ENCODE results near the gene GABRG3. TPM values are rescaled to one million over a fixed set of nuclear protein-coding genes. Genes with fewer than 3 reads are reported as not detected.

GABRG3 gene
- total and polyA plus RNA-seq, 10 of the 15 experiments (the other 5 are each of a cell fraction or from before 2014, with no cell fraction given) = 0.15 TPM; not detected in 9

GRCh38 chr15:27585041-27585640 lies 614.2 kb downstream of the GABRG3 start:
- POLR2A ChIA-PET = no interaction called here
- DNase-seq (ENCODE audit: low read depth, low spot score) (no peak), FAIRE-seq (no peak), ATAC-seq (no peak)
- H3K79me2 ChIP-seq (ENCODE audit: control insufficient read depth, insufficient read depth, low read length) = no peaks in the 10 kb centered on the region
- SMC1A ChIA-PET (ENCODE audit: uncharacterized antibody, unreplicated experiment) = no interaction called here
- CTCF ChIA-PET = no interaction called here
- no peaks in the 10 kb centered on the region; the same call in 2 of the 3 replicates for H3K9me3 ChIP-seq (replicated peaks; ENCODE audit: control insufficient read depth, insufficient read depth, low read length)
- intact Hi-C loops (cut with micrococcal nuclease; ENCODE audit: unreplicated experiment) = no loop called here
- in situ Hi-C loops (cut with MboI) = no loop called here
- H2AFZ ChIP-seq (ENCODE audit: control insufficient read depth, low read depth, low read length) = no peak overlapping the region
- H3K36me3 ChIP-seq (ENCODE audit: control insufficient read depth in 2 of 2, insufficient read depth in 2 of 2, low read length in 1 of 2) = no peaks in the 10 kb centered on the region
- RAD21 ChIA-PET (ENCODE audit: unreplicated experiment) = no interaction called here
- no peak overlapping the region for H3K27ac ChIP-seq (ENCODE audit: control insufficient read depth, insufficient read depth)
- WGBS (ENCODE audit: insufficient coverage, insufficient replicate concordance, low lambda C conversion rate, missing lambda C conversion rate) = 13% methylated on average over 6 of the region's 6 CpGs
- H3K4me1 ChIP-seq (ENCODE audit: control insufficient read depth, insufficient read depth, low read length) = no peaks in the 10 kb centered on the region
- no peak overlapping the region for H3K4me3 ChIP-seq
- H3K9ac ChIP-seq (ENCODE audit: control insufficient read depth, insufficient read depth, low read length) = no peak overlapping the region
- BruUV-seq (replicated peaks) = no TSS peak
- TF ChIP-seq KLF5 (IDR thresholded peaks at IDR 0.05; ENCODE audit: partially characterized antibody) = no peak
- TF ChIP-seq NFXL1 (IDR thresholded peaks at IDR 0.05; ENCODE audit: borderline replicate concordance) = no peak
- no peaks in the 10 kb centered on the region for H4K20me1 ChIP-seq (ENCODE audit: control insufficient read depth, insufficient read depth)
- no peak overlapping the region for H3K4me2 ChIP-seq (ENCODE audit: control insufficient read depth, insufficient read depth)
- H3K27me3 ChIP-seq (replicated peaks in 1 of 2; ENCODE audit: control insufficient read depth in 2 of 2, insufficient read depth in 2 of 2, low read length in 1 of 2) = no peaks in the 10 kb centered on the region

- Histone ChIP-seq H3K4me2 (ENCODE audit: control insufficient read depth, insufficient read depth) (no peak overlapping the region), H3K27me3 (replicated peaks in 1 of 2; ENCODE audit: control insufficient read depth in 2 of 2, insufficient read depth in 2 of 2, low read length in 1 of 2) (no peaks in the 10 kb centered on the region), H4K20me1 (ENCODE audit: control insufficient read depth, insufficient read depth) (no peaks in the 10 kb centered on the region), H3K9ac (ENCODE audit: control insufficient read depth, insufficient read depth, low read length) (no peak overlapping the region), H3K79me2 (ENCODE audit: control insufficient read depth, insufficient read depth, low read length) (no peaks in the 10 kb centered on the region), H3K36me3 (ENCODE audit: control insufficient read depth in 2 of 2, insufficient read depth in 2 of 2, low read length in 1 of 2) (no peaks in the 10 kb centered on the region), H2AFZ (ENCODE audit: control insufficient read depth, low read depth, low read length) (no peak overlapping the region), H3K9me3 (replicated peaks; ENCODE audit: control insufficient read depth, insufficient read depth, low read length) (no peaks in the 10 kb centered on the region; the same call in 2 of the 3 replicates), H3K4me3 (no peak overlapping the region), H3K27ac (ENCODE audit: control insufficient read depth, insufficient read depth) (no peak overlapping the region), H3K4me1 (ENCODE audit: control insufficient read depth, insufficient read depth, low read length) (no peaks in the 10 kb centered on the region)
- DNase-seq (ENCODE audit: low read depth, low spot score) = no peak
- 25% methylated on average over 14 of the region's 14 CpGs for whole genome bisulfite sequencing (ENCODE audit: insufficient coverage, insufficient replicate concordance, low lambda C conversion rate, missing lambda C conversion rate)
- ChIA-PET SMC1A (ENCODE audit: uncharacterized antibody, unreplicated experiment) (no interaction called here), RAD21 (ENCODE audit: unreplicated experiment) (no interaction called here), POLR2A (no interaction called here), CTCF (no interaction called here)
- in situ Hi-C loops (cut with MboI) = no loop called here
- BruUV-seq (replicated peaks) = no TSS peak
- no peak for FAIRE-seq
- intact Hi-C loops (cut with micrococcal nuclease; ENCODE audit: unreplicated experiment) = no loop called here
- no peak for ATAC-seq
- TF ChIP-seq SMARCA5 (IDR thresholded peaks at IDR 0.05) (no peak), CREB1 (IDR thresholded peaks at IDR 0.05; ENCODE audit: low read depth) (no peak), ZBTB40 (IDR thresholded peaks at IDR 0.05; ENCODE audit: borderline replicate concordance) (no peak), HDAC2 (IDR thresholded peaks at IDR 0.05) (no peak), WRNIP1 (IDR thresholded peaks at IDR 0.05; ENCODE audit: borderline replicate concordance, low read depth, low read length) (no peak), RB1 (IDR thresholded peaks at IDR 0.05; ENCODE audit: borderline replicate concordance) (no peak), TCF7 (IDR thresholded peaks at IDR 0.05; ENCODE audit: borderline replicate concordance) (no peak), SP1 (IDR thresholded peaks at IDR 0.05; ENCODE audit: low read depth, low read length) (no peak), ZBED1 (IDR thresholded peaks at IDR 0.05; ENCODE audit: borderline replicate concordance) (no peak), HDGF (IDR thresholded peaks at IDR 0.05) (no peak)
These were observed 616.8 kb downstream of the GABRG3 start for GRCh38 chr15:27587810-27588209.
